Caco-2 (cell line): Measurements from ENCODE around the gene CSTPP1. TPM values are rescaled to one million over a fixed set of nuclear protein-coding genes. Genes with fewer than 3 reads are reported as not detected.

Source experiments
- BruUV-seq: library from RNA; stranded (reverse); fragments of 400-500 nt; replicated peaks from 2 replicates; lab custom pipeline; 2021; lab: Mats Ljungman, UMichigan
- CTCF ChIA-PET: fragments of 300-600 bp; sonication (Branson Sonifier 250); formaldehyde crosslinking; loops from one replicate; lab custom pipeline; 2022; ENCODE audit warnings: antibody characterized with exemption; lab: Charles Lee
- POLR2A ChIA-PET: fragments of 300-600 bp; sonication (Branson Sonifier 250); formaldehyde crosslinking; loops from one replicate; lab custom pipeline; 2022; ENCODE audit warnings: antibody characterized with exemption; lab: Charles Lee
- DNase-seq, 2 experiments: peaks; one replicate each; pipeline versions ENCODE4 v3.0.0 to v3.0.0-alpha.2; 2020 to 2022
- H3K27me3 ChIP-seq: replicated peaks from 2 replicates; pipeline ENCODE4 v1.6.0; 2011; ENCODE audit warnings: low read length; ENCODE audit not compliant: control insufficient read depth, insufficient read depth
- H3K36me3 ChIP-seq: 2 replicates; pipeline ENCODE4 v1.5.1; 2011; ENCODE audit warnings: low read length; ENCODE audit not compliant: control insufficient read depth, insufficient read depth
- H3K4me1 ChIP-seq: fragments of 250-450 bp; sonication (Bioruptor Pico); 2 replicates; pipeline ENCODE4 v1.5.1; 2020; ENCODE audit warnings: mild to moderate bottlenecking
- H3K4me3 ChIP-seq: 2 replicates; pipeline ENCODE4 v1.5.1; 2011; ENCODE audit warnings: low read depth, mild to moderate bottlenecking, control low read depth, low read length
- H3K9me3 ChIP-seq: fragments of 250-450 bp; sonication (Bioruptor Pico); 2 replicates; pipeline ENCODE4 v1.5.1; 2020; ENCODE audit warnings: mild to moderate bottlenecking, moderate library complexity
- H3K27ac Mint-ChIP-seq: one replicate; pipeline ENCODE4 v1.8.0; 2022; ENCODE audit warnings: mixed read lengths; ENCODE audit not compliant: unreplicated experiment
- H3K27me3 Mint-ChIP-seq: one replicate; pipeline ENCODE4 v1.8.0; 2022; ENCODE audit warnings: mixed read lengths; ENCODE audit not compliant: insufficient read depth, unreplicated experiment
- H3K36me3 Mint-ChIP-seq: one replicate; pipeline ENCODE4 v1.8.0; 2022; ENCODE audit warnings: mild to moderate bottlenecking, mixed read lengths; ENCODE audit not compliant: insufficient read depth, unreplicated experiment
- H3K4me1 Mint-ChIP-seq: one replicate; pipeline ENCODE4 v1.8.0; 2022; ENCODE audit warnings: low read depth, mixed read lengths; ENCODE audit not compliant: unreplicated experiment
- H3K4me3 Mint-ChIP-seq: one replicate; pipeline ENCODE4 v1.8.0; 2022; ENCODE audit warnings: mild to moderate bottlenecking, moderate library complexity, mixed read lengths; ENCODE audit not compliant: unreplicated experiment
- H3K9me3 Mint-ChIP-seq: one replicate; pipeline ENCODE4 v1.8.0; 2022; ENCODE audit warnings: mixed read lengths; ENCODE audit not compliant: unreplicated experiment
- CTCF ChIP-seq, 2 experiments: fragments of 200-600 bp in 1 of 2; IDR thresholded peaks; 1 replicate in 1 of 2; 2 replicates in 1 of 2; pipeline versions ENCODE4 v1.5.1 to v1.8.0; 2011 to 2022; ENCODE audit warnings: antibody characterized with exemption in 1 of 2, control low read depth in 1 of 2, inconsistent platforms in 1 of 2, low read depth in 1 of 2, low read length in 1 of 2, mild to moderate bottlenecking in 1 of 2, moderate library complexity in 1 of 2; ENCODE audit not compliant: insufficient read depth in 1 of 2, severe bottlenecking in 1 of 2, unreplicated experiment in 1 of 2
- intact Hi-C: fragments of 100-400 bp; cut with micrococcal nuclease; formaldehyde crosslinking; loops from one replicate; pipeline ENCODE4 v1.10.0; 2022; ENCODE audit not compliant: unreplicated experiment
- total RNA-seq: library from RNA; stranded (reverse); gene quantifications from 2 replicates; pipeline ENCODE4 v1.2.3, GENCODE V29; 2022

The CSTPP1 gene
- total RNA-seq, 1 experiment from 2014 or later, result 22.9 TPM

GRCh38 chr11:47147681-47148080, 211.1 kb downstream of the CSTPP1 start:
- H3K27ac Mint-ChIP-seq, result no peak overlapping the region
- H3K36me3 ChIP-seq, result no peaks in the 10 kb centered on the region
- no TSS peak for BruUV-seq
- no peak for TF ChIP-seq CTCF (IDR thresholded peaks at IDR 0.05; ENCODE audit: insufficient read depth in 1 of 2, low read depth in 1 of 2, low read length in 1 of 2, severe bottlenecking in 1 of 2, unreplicated experiment in 1 of 2)
- H3K4me3 ChIP-seq, result no peak overlapping the region
- no peak for DNase-seq
- no peaks in the 10 kb centered on the region for H3K27me3 Mint-ChIP-seq
- intact Hi-C loops, result no loop called here
- ChIA-PET CTCF (interaction anchor here (0.8 to 1.4 kb wide), 3 partner anchors 14 to 93 kb away, joined by 3 to 4 read pairs (median 3); no protein-coding TSS in a partner anchor), POLR2A (no interaction called here)
- no peaks in the 10 kb centered on the region for H3K9me3 ChIP-seq
- H3K4me1 Mint-ChIP-seq, result peaks cover 7% of the 10 kb centered on the region
- H3K27me3 ChIP-seq, result no peaks in the 10 kb centered on the region
- H3K9me3 Mint-ChIP-seq, result no peaks in the 10 kb centered on the region
- no peaks in the 10 kb centered on the region for H3K4me1 ChIP-seq
- H3K36me3 Mint-ChIP-seq, result peaks cover 9% of the 10 kb centered on the region
- H3K4me3 Mint-ChIP-seq, result no peak overlapping the region

- H3K27me3 Mint-ChIP-seq, result no peaks in the 10 kb centered on the region
- POLR2A ChIA-PET, result no interaction called here
- intact Hi-C loops, result no loop called here
- H3K4me3 ChIP-seq, result no peak overlapping the region
- no peaks in the 10 kb centered on the region for H3K27me3 ChIP-seq
- H3K27ac Mint-ChIP-seq, result no peak overlapping the region
- H3K9me3 Mint-ChIP-seq, result no peaks in the 10 kb centered on the region
- CTCF ChIA-PET, result interaction anchor here (1.4 kb wide), 1 partner anchor 15 kb away, joined by 4 read pairs; no protein-coding TSS in a partner anchor
- no peaks in the 10 kb centered on the region for H3K4me1 ChIP-seq
- peaks cover 9% of the 10 kb centered on the region for H3K36me3 Mint-ChIP-seq
- no TSS peak for BruUV-seq
- TF ChIP-seq CTCF (IDR thresholded peaks at IDR 0.05; ENCODE audit: insufficient read depth in 1 of 2, low read depth in 1 of 2, low read length in 1 of 2, severe bottlenecking in 1 of 2, unreplicated experiment in 1 of 2), result no peak
- no peak overlapping the region for H3K4me3 Mint-ChIP-seq
- no peaks in the 10 kb centered on the region for H3K36me3 ChIP-seq
- peaks cover 7% of the 10 kb centered on the region for H3K4me1 Mint-ChIP-seq
- DNase-seq, result no peak
- no peaks in the 10 kb centered on the region for H3K9me3 ChIP-seq
Measured at GRCh38 chr11:47148270-47148669, 211.7 kb downstream of the CSTPP1 start.

- TF ChIP-seq CTCF (IDR thresholded peaks at IDR 0.05; ENCODE audit: insufficient read depth in 1 of 2, low read depth in 1 of 2, low read length in 1 of 2, severe bottlenecking in 1 of 2, unreplicated experiment in 1 of 2), result no peak
- Mint-ChIP-seq H3K27me3 (no peaks in the 10 kb centered on the region), H3K27ac (no peak overlapping the region), H3K4me3 (no peak overlapping the region), H3K9me3 (no peaks in the 10 kb centered on the region), H3K36me3 (peaks cover 9% of the 10 kb centered on the region), H3K4me1 (peaks cover 7% of the 10 kb centered on the region)
- H3K4me1 ChIP-seq, result no peaks in the 10 kb centered on the region
- H3K9me3 ChIP-seq, result no peaks in the 10 kb centered on the region
- intact Hi-C loops, result no loop called here
- H3K36me3 ChIP-seq, result no peaks in the 10 kb centered on the region
- no peak for DNase-seq
- no peaks in the 10 kb centered on the region for H3K27me3 ChIP-seq
- ChIA-PET CTCF (no interaction called here), POLR2A (no interaction called here)
- no TSS peak for BruUV-seq
- no peak overlapping the region for H3K4me3 ChIP-seq
Measured at GRCh38 chr11:47148903-47149531, 212.5 kb downstream of the CSTPP1 start.
